HG02973 (cell line): ENCODE measurements around the gene KDM1A.
"Not testable (repeated sequence)": the region's sequence is repeated elsewhere in the genome, so short reads cannot be mapped to it uniquely, and the experiment has no call there.

Source experiments
- ATAC-seq: cut with Tn5 transposase; IDR thresholded peaks from one replicate; pipeline ENCODE4 v1.9.1; 2021; ENCODE audit warnings: moderate library complexity; ENCODE audit not compliant: unreplicated experiment

KDM1A gene

DNA sequence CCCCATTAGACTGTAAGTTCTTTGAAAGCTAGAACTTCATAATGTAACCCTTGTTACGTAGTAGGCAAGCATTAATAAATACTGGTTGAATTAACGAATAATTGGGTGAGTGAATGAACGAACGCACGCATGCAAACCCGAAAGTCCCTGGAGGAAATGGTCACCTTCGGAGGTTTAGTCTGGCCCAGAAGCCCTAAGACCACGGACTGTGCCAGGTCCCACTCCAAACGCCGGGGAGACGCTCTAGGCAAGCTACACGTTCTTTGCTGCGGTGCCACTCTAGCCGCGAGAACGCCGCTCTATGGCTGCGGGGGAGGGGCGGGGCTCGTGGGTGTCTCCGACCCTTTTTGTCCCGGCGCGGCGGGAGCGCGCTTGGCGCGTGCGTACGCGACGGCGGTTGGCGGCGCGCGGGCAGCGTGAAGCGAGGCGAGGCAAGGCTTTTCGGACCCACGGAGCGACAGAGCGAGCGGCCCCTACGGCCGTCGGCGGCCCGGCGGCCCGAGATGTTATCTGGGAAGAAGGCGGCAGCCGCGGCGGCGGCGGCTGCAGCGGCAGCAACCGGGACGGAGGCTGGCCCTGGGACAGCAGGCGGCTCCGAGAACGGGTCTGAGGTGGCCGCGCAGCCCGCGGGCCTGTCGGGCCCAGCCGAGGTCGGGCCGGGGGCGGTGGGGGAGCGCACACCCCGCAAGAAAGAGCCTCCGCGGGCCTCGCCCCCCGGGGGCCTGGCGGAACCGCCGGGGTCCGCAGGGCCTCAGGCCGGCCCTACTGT is at the start of gene KDM1A:
TSS of gene KDM1A (plus strand) at position 375 of the 769 bp plus-strand sequence. CDS start at position 504, 129 bp downstream.
- ATAC-seq: peak; percentile 78

DNA sequence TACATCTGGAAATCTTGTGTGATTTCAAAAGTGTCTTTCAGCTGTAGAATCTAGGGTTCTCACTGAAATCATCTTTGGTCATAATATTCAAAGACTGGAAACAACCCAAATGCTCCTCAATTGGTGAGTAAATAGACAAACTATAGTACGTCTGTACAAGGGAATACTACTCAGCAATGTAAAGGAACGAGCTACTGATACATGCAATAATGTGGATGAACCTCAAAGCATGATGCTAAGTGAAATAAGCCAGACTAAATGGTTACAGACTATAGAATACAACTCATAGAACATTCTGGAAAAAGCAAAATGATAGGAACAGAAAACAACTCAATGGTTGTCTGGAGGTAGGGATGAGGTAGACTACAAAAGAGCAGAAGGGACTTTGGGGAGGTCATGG is 49.2 kb upstream of the KDM1A start:
- ATAC-seq: no peak

DNA sequence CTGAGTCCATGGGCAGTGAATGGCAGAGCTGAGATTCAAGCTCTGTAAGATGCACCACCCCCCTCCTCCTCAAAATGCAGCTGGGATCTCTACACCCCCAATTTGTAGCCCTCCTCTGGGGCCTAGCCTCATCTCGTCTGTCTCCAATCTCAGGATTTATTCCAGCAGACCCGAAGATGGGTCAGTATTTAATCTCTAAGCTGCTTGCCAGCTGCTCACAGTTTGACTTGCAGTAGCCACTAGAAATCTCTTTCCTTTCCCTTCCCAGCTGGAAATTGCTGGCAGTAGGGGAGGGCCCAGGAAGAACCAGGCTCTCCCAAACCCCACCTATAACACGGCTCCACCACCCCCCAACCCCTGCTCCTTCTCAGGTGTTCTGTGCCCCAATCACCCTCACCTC is 48.1 kb upstream of the KDM1A start:
- no peak for ATAC-seq

DNA sequence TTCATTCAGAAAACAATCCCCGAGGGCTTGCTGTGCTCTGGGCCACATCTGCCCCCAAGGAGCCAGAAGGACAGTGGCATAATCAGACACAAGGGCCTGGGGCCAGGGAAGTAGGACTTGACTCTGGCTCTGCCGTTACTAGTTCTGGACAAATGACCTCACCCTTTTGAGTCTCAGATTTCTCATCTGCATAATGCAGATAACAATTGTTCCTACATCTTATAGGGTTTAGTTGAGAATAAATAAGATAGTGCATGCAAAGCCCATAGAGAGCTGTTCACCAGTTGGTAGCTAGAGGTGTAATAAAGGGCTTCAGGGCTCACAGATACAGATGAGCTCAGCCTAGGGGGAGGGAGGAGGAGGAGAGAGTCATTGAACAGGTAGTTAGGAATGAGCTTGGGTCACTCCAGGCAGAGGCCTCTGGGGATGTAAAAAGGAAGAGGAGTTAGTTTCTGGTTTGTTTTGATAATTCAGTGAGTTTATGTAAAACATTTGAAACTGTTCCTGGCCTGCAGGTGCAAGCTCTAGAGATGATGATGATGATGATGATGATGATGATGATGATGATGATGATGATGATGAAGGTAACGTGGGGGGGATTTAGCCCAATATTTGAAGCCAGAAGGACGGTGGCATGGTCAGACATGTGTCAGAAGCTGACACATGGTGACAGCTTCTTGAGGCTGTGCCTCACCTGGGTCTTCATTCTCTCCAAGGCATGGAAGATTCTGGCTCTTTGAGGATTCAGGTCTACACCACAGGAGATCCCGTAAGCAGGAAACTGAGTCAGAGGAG is 47.5 kb upstream of the KDM1A start:
- no peak for ATAC-seq

DNA sequence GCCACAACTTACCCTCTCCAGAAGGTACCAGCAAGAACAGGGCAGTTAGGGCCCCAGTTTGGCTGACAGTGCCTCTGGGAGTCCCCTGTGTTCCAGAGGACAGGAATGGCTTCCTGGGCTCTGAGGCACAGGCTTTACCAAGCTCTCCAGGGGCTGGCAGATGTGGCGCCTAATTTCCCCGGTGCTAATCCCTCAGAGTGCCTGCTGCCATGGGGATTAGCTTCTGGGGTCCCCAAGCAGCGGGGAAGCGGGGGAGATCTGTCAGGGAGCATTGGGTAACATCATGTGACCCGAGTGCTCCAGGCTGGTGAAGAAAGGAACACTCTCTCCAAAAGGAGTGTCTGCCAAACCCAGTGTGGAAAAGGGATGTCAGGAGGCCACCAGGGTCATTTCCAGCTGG is 46.5 kb upstream of the KDM1A start, which contains the start of gene LACTBL1:
TSS of gene LACTBL1 (minus strand) at position 107 of the 400 bp plus-strand sequence. CDS start 550 bp downstream, outside the sequence.
- no peak for ATAC-seq

DNA sequence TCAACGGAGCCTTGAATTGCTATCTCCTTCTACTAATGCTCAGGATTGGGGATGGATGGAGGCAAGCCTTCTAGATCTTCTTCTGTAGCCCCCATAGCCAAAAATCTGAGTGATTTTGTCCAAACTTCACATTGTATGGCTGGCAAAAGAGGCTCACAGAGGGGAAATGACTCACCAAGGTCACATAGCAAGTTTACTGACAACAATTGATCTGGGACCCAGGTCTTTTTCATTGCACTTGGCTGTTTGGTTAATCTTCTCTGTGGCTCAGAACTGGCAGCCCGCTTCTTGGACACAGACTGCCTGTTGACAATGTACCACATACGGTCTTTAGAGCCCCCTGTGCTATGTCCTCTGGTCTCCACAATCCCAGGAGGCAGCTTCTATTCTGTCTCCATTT is 43.6 kb upstream of the KDM1A start:
- no peak for ATAC-seq

DNA sequence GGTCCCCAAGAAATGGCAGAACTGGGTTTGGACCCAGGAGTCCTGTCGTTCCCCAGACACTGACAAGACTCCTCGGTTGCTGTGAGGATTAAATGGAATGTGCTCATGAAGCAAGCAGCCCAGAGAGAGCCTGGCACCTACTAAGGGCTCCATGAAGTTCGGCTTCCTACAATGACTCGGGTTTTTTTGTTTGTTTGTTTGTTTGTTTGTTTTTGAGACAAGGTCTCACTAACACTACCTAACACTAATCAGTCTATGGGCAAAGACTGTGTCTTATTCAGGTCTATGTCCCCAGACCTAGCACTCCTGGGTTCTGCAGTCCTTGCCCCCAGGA is 43.2 kb upstream of the KDM1A start:
- ATAC-seq: no peak

DNA sequence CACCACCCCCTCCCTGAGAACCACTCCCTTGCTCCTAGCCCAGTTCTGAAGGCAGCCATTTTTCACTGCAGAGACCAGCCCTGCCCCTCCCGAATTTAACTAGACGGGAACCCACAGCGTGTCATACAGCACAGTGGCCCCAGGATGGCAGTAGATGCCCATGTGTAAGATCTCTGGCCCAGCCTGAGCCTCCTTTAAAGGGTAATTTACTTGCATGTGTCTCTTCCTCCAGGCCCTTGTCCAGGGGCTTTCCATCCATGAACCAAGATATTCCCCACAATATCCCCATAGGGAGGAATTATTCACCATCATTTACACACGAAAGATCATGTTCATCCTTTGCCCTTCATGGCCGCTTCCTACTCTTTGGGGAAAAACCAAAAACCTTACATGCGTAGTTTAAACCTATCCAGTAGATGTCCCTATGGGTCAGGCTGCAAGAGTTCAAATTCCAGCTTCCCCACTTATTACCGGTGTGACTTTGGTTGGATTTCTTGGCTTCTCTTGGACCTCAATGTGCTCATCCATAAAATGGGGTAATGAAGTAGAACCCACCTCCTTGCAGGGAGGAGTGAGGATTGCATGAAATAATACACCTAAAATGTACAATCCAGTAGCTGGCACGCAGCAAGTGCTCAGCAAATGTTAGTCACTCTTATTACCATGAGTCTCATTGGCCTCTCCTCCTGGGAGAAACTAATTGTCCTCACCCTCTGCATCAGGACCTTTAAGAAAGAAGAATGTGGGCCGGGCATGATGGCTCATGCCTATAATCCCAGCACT is 42.6 kb upstream of the KDM1A start:
- ATAC-seq: no peak

DNA sequence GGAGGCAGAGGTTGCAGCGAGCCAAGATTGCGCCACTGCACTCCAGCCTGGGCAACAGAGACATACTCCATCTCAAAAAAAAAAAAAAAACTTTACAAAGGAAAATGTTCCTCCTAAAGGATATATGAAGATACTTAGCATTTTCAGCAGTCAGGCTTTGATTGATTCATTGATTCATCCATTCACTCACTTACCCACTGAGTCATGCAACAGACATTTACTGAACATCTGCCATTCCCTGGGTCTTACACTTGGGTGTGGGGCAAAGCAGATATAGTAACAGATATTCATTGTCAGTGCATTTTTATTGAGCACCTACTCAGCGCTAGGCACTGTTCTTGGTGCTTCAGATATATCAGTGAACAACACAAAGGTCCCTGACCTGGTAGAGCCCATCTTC is 41.0 kb upstream of the KDM1A start:
- ATAC-seq: no peak

DNA sequence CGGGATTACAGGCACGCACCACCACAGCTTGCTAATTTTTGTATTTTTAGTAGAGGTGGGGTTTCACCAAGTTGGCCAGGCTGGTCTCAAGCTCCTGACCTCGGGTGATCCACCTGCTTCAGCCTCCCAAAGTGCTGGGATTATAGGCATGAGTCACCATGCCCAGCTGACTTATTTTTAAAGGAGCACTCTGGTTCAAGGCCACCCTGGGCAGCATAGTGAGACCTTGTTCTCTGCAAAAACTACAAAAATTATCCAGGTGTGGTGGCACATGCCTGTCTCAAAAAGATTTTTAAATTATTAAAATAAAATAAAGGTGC is 38.8 kb upstream of the KDM1A start:
- not testable (repeated sequence) for ATAC-seq

DNA sequence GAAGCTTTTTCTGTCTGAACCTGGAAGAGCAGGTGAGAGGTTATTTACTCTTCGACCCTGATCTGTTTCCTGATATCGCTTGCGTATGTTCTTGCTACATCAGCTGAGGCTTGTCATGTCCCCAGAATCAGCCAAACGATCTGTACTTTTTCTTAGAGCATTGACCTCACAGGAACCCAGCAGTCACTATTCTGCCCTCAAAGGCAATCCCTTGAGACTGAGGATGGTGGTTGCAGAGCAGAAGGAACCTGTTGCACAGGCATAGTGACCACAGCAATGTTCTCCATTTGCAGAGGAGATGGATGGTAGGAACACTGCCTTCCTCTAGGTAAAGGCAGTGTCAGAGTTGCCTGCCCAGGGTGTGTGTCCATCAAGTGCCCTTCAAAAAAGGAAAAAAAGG is 35.3 kb upstream of the KDM1A start:
- no peak for ATAC-seq

DNA sequence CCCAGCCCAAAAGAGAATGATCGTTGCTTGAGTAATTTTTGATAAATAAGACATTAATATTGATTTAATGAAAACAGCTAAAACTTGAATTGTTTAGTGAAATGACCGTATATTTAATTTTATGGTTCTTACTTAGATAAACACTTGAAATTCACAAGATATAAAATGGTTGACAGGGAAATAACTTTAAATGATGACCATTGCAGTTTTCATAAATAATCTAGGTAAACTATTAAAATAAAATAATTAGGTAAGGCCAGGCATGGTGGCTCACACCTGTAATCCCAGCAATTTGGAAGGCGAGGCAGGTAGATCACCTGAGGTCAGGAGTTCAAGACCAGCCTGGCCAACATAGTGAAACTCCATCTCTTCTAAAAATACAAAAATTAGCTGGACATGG is 26.9 kb upstream of the KDM1A start:
- ATAC-seq: not testable (repeated sequence)

DNA sequence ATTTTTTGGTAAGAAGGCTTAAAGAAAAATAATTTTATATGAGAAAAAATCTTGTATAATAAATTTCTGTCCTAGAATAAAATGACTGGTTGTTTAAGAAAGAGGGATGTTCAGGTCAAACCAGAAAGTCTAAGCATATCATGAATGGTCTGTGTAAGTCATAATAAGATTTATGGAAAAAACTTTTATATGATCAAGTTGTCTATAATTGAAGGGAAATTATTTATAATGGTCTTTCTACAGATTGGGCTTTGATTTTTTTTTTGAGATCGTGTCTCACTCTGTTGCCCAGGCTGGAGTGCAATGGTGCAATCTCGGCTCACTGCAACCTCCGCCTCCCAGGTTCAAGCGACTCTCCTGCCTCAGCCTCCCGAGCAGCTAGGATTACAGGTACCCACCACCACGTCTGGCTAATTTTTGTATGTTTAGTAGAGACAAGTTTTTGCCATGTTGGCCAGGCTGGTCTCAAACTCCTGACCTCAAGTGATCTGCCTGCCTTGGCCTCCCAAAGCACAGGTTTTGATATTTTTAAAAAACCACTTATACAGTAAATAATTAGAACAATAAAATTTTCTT is 26.0 kb upstream of the KDM1A start:
- ATAC-seq: not testable (repeated sequence)

DNA sequence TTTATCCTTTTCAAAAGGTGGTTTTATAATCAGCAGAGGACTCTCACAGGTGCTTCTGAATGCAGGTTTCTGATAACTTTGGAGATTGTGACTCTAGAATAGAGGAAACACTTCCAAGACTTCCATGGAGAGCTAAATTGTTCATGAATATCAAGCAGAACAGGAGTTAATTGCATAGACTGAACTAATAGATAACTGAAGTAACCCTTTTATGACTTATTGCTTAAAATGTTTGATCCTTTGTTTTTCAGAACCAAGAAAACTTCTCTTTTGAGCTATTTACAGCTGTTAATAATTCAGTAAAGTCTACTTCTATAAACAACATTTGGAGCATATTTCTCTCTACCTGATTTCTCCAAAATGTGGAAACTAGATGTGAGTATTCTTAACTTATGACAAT is 23.5 kb upstream of the KDM1A start:
- ATAC-seq: no peak

DNA sequence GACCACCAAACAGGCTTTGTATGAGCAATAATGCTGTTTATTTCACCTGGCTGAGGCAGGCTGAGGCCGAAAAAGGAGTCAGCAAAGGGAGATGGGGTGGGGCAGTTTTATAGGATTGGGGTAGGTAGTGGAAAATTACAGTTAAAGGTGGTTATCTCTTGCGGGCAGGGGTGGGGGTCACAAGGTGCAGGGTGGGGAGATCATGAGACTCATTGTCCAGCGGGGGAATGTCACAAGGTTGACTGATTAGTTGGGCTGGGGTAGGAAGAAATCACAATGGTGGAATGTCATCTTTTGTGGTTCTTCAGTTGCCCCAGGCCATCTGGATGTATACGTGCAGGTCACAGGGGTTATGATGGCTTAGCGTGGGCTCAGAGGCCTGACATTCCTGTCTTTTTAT is 21.7 kb upstream of the KDM1A start:
- not testable (repeated sequence) for ATAC-seq

DNA sequence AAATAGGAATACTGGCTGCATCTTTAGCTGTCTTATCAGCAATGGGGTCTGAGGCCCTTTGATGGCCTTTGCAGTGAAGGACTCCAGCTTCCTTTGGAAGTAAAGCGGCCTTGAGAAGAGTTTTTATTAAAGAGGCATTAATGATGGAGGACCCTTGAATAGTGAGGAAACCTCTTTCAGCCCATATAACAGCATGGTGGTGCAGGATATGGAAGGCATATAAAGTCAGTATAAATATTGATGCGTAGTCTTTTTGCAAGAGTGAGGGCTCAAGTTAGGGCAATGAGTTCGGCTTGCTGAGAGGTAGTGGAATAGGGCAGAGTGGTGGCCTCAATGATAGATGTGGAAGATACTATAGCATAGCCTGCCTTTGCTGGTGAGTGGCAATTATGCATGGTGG is 19.1 kb upstream of the KDM1A start:
- not testable (repeated sequence) for ATAC-seq

DNA sequence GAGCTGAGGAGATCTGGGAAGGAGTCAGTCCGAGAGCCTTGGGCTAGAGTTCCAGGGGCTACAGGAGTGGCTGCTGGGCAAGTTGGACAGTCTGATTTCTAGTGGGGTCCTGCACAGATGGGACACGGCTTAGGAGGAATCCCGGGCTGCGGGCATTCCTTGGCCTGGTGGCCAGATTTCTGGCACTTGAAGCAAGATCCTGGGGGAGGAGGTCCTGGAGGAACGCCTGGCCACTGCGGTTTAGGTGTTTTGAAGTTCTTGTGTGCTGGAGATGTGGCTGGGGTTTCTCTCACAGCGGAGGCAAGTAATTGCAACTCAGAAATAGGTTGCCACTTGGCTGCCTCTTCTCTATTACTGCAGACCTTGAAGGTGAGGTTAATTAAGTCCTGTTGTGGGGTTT is 17.1 kb upstream of the KDM1A start:
- ATAC-seq: not testable (repeated sequence)

DNA sequence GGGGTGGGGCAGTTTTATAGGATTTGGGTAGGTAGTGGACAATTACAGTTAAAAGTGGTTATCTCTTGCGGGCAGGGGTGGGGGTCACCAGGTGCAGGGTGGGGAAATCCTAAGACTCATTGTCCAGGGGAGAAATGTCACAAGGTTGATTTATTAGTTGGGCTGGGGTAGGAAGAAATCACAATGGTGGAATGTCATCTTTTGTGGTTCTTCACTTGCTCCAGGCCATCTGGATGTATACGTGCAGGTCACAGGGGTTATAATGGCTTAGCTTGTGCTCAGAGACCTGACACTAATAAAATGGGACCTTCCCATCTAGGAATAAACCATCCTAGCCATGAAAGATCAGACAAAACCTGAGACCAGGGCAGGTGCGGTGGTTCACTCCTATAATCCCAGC is 15.2 kb upstream of the KDM1A start:
- no peak for ATAC-seq

DNA sequence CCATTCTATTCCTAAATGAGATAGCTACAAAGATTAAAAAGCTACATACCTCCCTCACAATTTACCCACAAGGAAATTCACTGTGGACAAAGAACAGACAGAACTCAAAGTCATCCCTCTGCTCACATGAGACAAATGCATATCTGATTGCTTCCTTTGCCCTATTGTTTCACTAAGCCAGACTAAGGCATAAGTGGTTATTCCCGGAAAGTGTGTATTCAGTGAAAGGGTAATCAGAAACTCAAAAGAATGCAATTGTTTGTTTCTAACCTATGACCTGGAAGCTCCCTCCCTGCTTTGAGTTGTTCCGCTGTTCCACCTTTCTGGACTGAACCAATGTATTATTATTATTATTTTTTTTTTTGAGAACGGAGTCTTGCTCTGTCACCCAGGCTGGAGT is 14.5 kb upstream of the KDM1A start:
- not testable (repeated sequence) for ATAC-seq

DNA sequence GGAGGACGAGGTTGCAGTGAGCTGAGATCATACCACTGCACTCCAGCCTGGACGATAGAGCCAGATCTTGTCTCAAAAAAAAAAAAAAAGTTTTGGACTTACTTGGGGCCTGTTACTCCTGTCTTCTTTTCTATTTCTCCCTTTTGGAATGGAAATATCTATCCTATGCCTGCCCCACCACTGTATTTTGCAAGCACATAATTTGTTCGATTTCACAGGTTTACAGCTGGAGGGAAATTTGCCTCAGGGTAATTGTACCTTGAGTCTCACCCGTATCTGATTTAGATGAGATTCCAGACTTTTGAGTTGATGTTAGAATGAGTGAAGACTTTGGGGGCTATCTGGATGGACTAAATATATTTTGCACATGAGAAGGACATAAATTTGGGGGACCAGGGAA is 12.2 kb upstream of the KDM1A start:
- ATAC-seq: no peak

DNA sequence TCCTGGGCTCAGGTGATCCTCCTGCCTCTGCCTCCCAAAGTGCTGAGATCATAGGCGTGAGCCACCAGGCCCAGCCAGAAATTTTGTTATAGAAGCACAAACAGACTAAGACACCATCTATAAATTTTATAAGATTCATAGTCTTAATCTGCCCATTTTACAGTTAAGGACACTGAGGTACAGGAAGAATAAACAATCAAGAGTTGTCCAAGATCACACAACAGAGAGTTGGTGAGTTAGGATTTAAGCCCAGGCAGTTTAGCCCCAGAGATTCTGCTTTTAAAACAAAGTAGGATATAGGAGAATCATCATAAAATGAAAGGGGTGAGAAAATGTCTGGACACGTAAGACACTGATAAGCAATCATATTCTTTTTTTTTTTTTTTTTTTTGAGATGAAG is 10.4 kb upstream of the KDM1A start:
- ATAC-seq: no peak
